ENCODE measurements around the gene VSIG10L. TPM values are rescaled to one million over a fixed set of nuclear protein-coding genes. Genes with fewer than 3 reads are reported as not detected.

VSIG10L gene
- total RNA-seq, 2 experiments from 2014 or later = 0.09 to 1.6 TPM

DNA sequence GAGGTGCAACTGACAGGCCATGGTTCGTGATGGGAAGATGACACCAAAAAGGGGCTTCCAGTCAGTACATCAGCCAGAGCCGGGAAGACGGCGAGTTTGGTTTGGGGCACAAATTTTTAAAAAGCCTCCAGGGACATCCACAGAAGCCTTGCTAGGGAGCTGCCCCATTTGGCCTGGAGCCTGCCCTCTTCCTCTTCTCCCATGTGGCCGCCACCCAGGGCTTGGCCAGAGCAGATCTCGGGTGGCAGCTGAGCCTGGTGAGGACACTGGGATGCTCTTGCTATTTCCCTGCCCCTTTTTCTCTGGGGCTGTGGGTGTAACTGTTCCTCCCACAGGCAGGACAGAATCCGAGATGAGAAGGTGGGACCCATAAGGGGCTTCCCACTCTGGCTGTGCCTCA lies 16.0 kb upstream of the VSIG10L start:
- intact Hi-C loops (cut with micrococcal nuclease; ENCODE audit: unreplicated experiment) = no loop called here
- no peaks in the 10 kb centered on the region for H3K9me2 ChIP-seq (ENCODE audit: insufficient read depth, low read length)
- no peaks in the 10 kb centered on the region for H3K9me3 ChIP-seq (ENCODE audit: low read length)
- no peak for DNase-seq (ENCODE audit: low spot score)
- H3K27ac ChIP-seq (ENCODE audit: low read depth, low read length, poor library complexity, severe bottlenecking) = no peak overlapping the region
- H3K4me1 ChIP-seq (ENCODE audit: insufficient read depth, low read length, poor library complexity, severe bottlenecking) = peaks cover 11% of the 10 kb centered on the region
- ChIA-PET POLR2A (no interaction called here), CTCF (ENCODE audit: unreplicated experiment) (interaction anchor here (1.0 kb wide), 1 partner anchor 18 kb away, joined by 4 read pairs; no protein-coding TSS in a partner anchor)
- no peaks in the 10 kb centered on the region for H3K36me3 ChIP-seq (ENCODE audit: insufficient read depth, low read length)
- no TSS peak for BruUV-seq (replicated peaks)
- no peak overlapping the region for H2AFZ ChIP-seq (ENCODE audit: low read length)
- H3K79me2 ChIP-seq (ENCODE audit: insufficient read depth, low read depth, low read length) = no peaks in the 10 kb centered on the region
- H3K4me3 ChIP-seq (ENCODE audit: low read depth, low read length, poor library complexity, severe bottlenecking) = no peak overlapping the region
- no peak overlapping the region for H3K4me2 ChIP-seq (ENCODE audit: low read length)
- no peaks in the 10 kb centered on the region for H4K20me1 ChIP-seq (ENCODE audit: insufficient read depth, low read length)
- TF ChIP-seq EZH2phosphoT487 (IDR thresholded peaks at IDR 0.05; ENCODE audit: borderline replicate concordance, low read depth, low read length) = no peak
- TF ChIP-seq, protein P1, sequence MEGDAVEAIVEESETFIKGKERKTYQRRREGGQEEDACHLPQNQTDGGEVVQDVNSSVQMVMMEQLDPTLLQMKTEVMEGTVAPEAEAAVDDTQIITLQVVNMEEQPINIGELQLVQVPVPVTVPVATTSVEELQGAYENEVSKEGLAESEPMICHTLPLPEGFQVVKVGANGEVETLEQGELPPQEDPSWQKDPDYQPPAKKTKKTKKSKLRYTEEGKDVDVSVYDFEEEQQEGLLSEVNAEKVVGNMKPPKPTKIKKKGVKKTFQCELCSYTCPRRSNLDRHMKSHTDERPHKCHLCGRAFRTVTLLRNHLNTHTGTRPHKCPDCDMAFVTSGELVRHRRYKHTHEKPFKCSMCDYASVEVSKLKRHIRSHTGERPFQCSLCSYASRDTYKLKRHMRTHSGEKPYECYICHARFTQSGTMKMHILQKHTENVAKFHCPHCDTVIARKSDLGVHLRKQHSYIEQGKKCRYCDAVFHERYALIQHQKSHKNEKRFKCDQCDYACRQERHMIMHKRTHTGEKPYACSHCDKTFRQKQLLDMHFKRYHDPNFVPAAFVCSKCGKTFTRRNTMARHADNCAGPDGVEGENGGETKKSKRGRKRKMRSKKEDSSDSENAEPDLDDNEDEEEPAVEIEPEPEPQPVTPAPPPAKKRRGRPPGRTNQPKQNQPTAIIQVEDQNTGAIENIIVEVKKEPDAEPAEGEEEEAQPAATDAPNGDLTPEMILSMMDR (conservative IDR thresholded peaks at IDR 0.05; ENCODE audit: low read length) = no peak

DNA sequence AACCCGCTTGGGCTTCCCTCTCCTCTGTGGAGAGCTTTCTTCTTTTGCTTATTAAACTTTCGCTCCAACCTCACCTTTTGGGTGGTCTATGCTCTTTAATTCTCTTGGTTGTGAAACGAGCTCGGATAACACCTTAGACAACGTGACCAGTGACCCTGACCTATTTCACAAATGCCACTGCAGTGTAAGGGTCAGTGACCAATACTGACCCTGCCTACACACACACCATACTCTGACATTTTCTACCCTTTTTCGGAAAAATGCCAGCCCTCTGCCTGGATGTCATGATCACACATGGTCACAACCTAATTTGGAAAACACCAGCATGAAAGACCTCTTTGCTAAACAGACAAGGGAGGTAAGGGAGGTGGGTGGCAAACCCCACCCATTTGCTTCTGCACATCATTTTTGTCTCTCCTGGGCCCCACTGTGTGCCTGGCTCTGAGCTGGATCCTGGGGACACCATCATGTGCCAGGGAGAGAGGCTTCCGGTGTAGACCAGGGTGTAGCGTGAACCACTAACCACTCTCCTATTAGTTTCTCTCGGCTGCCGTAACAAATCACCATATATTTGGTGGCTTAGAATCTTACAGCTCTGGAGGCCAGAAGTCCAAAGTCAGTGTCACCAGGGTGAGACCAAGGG lies 14.3 kb upstream of the VSIG10L start:
- no peaks in the 10 kb centered on the region for H4K20me1 ChIP-seq (ENCODE audit: insufficient read depth, low read length)
- CTCF ChIA-PET (ENCODE audit: unreplicated experiment) = no interaction called here
- H3K79me2 ChIP-seq (ENCODE audit: insufficient read depth, low read depth, low read length) = no peaks in the 10 kb centered on the region
- H3K9me2 ChIP-seq (ENCODE audit: insufficient read depth, low read length) = no peaks in the 10 kb centered on the region
- intact Hi-C loops (cut with micrococcal nuclease; ENCODE audit: unreplicated experiment) = no loop called here
- no peak overlapping the region for H3K4me3 ChIP-seq (ENCODE audit: low read depth, low read length, poor library complexity, severe bottlenecking)
- no peak overlapping the region for H3K4me2 ChIP-seq (ENCODE audit: low read length)
- H3K27ac ChIP-seq (ENCODE audit: low read depth, low read length, poor library complexity, severe bottlenecking) = no peak overlapping the region
- H3K4me1 ChIP-seq (ENCODE audit: insufficient read depth, low read length, poor library complexity, severe bottlenecking) = no peaks in the 10 kb centered on the region
- no peaks in the 10 kb centered on the region for H3K36me3 ChIP-seq (ENCODE audit: insufficient read depth, low read length)
- DNase-seq (ENCODE audit: low spot score) = no peak
- no peaks in the 10 kb centered on the region for H3K9me3 ChIP-seq (ENCODE audit: low read length)
- H2AFZ ChIP-seq (ENCODE audit: low read length) = no peak overlapping the region
- BruUV-seq (replicated peaks) = no TSS peak
- TF ChIP-seq, protein P1 (conservative IDR thresholded peaks at IDR 0.05; ENCODE audit: low read length) = no peak
- no peak for TF ChIP-seq EZH2phosphoT487 (IDR thresholded peaks at IDR 0.05; ENCODE audit: borderline replicate concordance, low read depth, low read length)
- POLR2A ChIA-PET = no interaction called here

DNA sequence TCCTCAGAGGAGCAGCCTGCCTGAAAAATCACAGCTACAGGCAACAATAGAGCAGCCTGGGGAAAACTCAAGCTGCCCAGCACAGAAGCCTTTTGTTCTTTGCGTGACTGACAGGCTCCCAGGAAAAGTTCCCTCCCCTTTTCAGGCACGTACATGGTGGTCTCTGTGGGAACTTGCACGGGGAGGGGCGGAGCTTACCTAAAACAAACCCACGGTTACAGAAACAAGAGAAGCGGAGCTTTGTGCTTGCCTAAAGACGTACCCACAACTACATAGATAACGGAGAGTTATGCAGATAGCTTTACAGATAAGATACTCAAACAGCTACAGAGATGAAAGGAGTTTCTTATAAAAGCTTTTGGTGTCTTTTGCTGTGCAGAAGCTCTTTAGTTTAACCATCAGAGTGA lies 12.8 kb upstream of the VSIG10L start:
- intact Hi-C loops (cut with micrococcal nuclease; ENCODE audit: unreplicated experiment) = no loop called here
- no peaks in the 10 kb centered on the region for H3K79me2 ChIP-seq (ENCODE audit: insufficient read depth, low read depth, low read length)

More for the DNA sequence above, 12.8 kb upstream of the VSIG10L start:
- Histone ChIP-seq H2AFZ (ENCODE audit: low read length) (no peak overlapping the region), H3K36me3 (ENCODE audit: insufficient read depth, low read length) (no peaks in the 10 kb centered on the region), H4K20me1 (ENCODE audit: insufficient read depth, low read length) (no peaks in the 10 kb centered on the region), H3K9me2 (ENCODE audit: insufficient read depth, low read length) (no peaks in the 10 kb centered on the region), H3K27ac (ENCODE audit: low read depth, low read length, poor library complexity, severe bottlenecking) (no peak overlapping the region), H3K4me3 (ENCODE audit: low read depth, low read length, poor library complexity, severe bottlenecking) (no peak overlapping the region), H3K4me1 (ENCODE audit: insufficient read depth, low read length, poor library complexity, severe bottlenecking) (no peaks in the 10 kb centered on the region), H3K9me3 (ENCODE audit: low read length) (no peaks in the 10 kb centered on the region), H3K4me2 (ENCODE audit: low read length) (no peak overlapping the region)
- ChIA-PET POLR2A (interaction anchor here (0.8 kb wide), 1 partner anchor 12 kb away, joined by 3 read pairs; no protein-coding TSS in a partner anchor), CTCF (ENCODE audit: unreplicated experiment) (no interaction called here)
- TF ChIP-seq, protein P1 (conservative IDR thresholded peaks at IDR 0.05; ENCODE audit: low read length) = no peak
- TF ChIP-seq EZH2phosphoT487 (IDR thresholded peaks at IDR 0.05; ENCODE audit: borderline replicate concordance, low read depth, low read length) = no peak
- no TSS peak for BruUV-seq (replicated peaks)
- no peak for DNase-seq (ENCODE audit: low spot score)
